Stimulated activated CD4-positive, alpha-beta T cell treated with anti-CD3 and anti-CD28 coated beads, Interleukin-1b, Interleukin-23, amount 100 ng/mL, for 24 hours (primary cell): Measurements from ENCODE around the gene NUP54.

Experiments
- DNase-seq, 4 experiments: peaks; one replicate each; pipeline ENCODE4 v3.0.0-alpha.2; 2020; ENCODE audit warnings: low read depth in 4 of 4, low spot score in 1 of 4

NUP54 gene

GRCh38 chr4:76148142-76148865 lies at the start of gene NUP54:
Gene NUP54 (minus strand): TSS chr4:76148397. CDS start chr4:76148374, 23 bp downstream.
- peak; percentile 85 to 93 (median 92) for DNase-seq

- no peak for DNase-seq
Measured at GRCh38 chr4:76197031-76197743, 49.0 kb upstream of the NUP54 start.

- no peak for DNase-seq
Measured at GRCh38 chr4:76196376-76196775, 48.2 kb upstream of the NUP54 start.

GRCh38 chr4:76195326-76195725 lies 47.1 kb upstream of the NUP54 start:
- no peak for DNase-seq

GRCh38 chr4:76194325-76194724 lies 46.1 kb upstream of the NUP54 start:
- DNase-seq: no peak

GRCh38 chr4:76192236-76192635 lies 44.0 kb upstream of the NUP54 start:
- no peak for DNase-seq

- DNase-seq: no peak
Measured at GRCh38 chr4:76188557-76188956, 40.4 kb upstream of the NUP54 start.

- DNase-seq: no peak
Measured at GRCh38 chr4:76188149-76188548, 40.0 kb upstream of the NUP54 start.

- no peak for DNase-seq
Measured at GRCh38 chr4:76187152-76187551, 39.0 kb upstream of the NUP54 start.

- no peak for DNase-seq
Measured at GRCh38 chr4:76182463-76182862, 34.3 kb upstream of the NUP54 start.

- peak; percentile 72 to 79 (median 76) for DNase-seq
Measured at GRCh38 chr4:76179398-76180318, 31.5 kb upstream of the NUP54 start.

- no peak for DNase-seq
Measured at GRCh38 chr4:76178296-76178695, 30.1 kb upstream of the NUP54 start.

GRCh38 chr4:76177709-76178108 lies 29.5 kb upstream of the NUP54 start:
- DNase-seq: no peak

- no peak for DNase-seq
Measured at GRCh38 chr4:76175336-76175735, 27.1 kb upstream of the NUP54 start.

GRCh38 chr4:76174216-76174615 lies 26.0 kb upstream of the NUP54 start:
- no peak for DNase-seq

- no peak for DNase-seq
Measured at GRCh38 chr4:76168688-76169087, 20.5 kb upstream of the NUP54 start.

- no peak for DNase-seq
Measured at GRCh38 chr4:76166480-76166879, 18.3 kb upstream of the NUP54 start.

- no peak for DNase-seq
Measured at GRCh38 chr4:76160355-76160754, 12.2 kb upstream of the NUP54 start.

- DNase-seq: no peak
Measured at GRCh38 chr4:76156635-76157034, 8.4 kb upstream of the NUP54 start.

GRCh38 chr4:76155979-76156378 lies 7.8 kb upstream of the NUP54 start:
- no peak for DNase-seq

GRCh38 chr4:76153356-76153755 lies 5.2 kb upstream of the NUP54 start:
- no peak for DNase-seq
